ENCODE measurements around the gene RIPPLY3.

DNA sequence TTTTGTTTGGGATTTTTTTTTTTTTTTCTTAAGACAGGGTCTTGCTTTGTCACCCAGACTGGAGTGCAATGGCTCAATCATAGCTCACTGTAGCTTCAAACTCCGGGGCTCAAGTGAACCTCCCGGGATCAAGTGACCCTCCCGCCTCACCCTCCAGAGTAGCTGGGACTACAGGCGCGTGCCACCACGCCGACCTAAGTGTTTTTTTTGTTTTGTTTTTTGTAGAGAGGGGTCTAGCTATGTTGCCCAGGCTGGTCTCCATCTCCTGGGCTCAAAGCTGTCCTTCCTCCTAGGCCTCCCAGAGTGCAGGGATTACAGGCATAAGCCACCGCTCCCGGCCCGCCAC, 40.8 kb upstream of the RIPPLY3 start:
- TF ChIP-seq, protein P1, sequence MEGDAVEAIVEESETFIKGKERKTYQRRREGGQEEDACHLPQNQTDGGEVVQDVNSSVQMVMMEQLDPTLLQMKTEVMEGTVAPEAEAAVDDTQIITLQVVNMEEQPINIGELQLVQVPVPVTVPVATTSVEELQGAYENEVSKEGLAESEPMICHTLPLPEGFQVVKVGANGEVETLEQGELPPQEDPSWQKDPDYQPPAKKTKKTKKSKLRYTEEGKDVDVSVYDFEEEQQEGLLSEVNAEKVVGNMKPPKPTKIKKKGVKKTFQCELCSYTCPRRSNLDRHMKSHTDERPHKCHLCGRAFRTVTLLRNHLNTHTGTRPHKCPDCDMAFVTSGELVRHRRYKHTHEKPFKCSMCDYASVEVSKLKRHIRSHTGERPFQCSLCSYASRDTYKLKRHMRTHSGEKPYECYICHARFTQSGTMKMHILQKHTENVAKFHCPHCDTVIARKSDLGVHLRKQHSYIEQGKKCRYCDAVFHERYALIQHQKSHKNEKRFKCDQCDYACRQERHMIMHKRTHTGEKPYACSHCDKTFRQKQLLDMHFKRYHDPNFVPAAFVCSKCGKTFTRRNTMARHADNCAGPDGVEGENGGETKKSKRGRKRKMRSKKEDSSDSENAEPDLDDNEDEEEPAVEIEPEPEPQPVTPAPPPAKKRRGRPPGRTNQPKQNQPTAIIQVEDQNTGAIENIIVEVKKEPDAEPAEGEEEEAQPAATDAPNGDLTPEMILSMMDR (IDR thresholded peaks at IDR 0.05): no peak
- no peak for TF ChIP-seq EP300 (IDR thresholded peaks at IDR 0.05)
